SU-DHL-6 (cell line): Measurements from ENCODE around the gene PNISR.

Experiments
- H2AFZ ChIP-seq: fragments of 200-600 bp; sonication (generic); 2 replicates; pipeline ENCODE4 v1.6.1; 2014; ENCODE audit warnings: low read depth, mild to moderate bottlenecking, moderate library complexity, mixed read lengths, antibody characterized with exemption, low read length; ENCODE audit not compliant: severe bottlenecking
- H3F3A ChIP-seq: fragments of 200-600 bp; shearing (Covaris generic); 2 replicates; pipeline ENCODE4 v1.6.0; 2016; ENCODE audit warnings: antibody characterized with exemption, mild to moderate bottlenecking; ENCODE audit not compliant: insufficient read depth
- H3K27ac ChIP-seq: fragments of 200-600 bp; sonication (generic); 2 replicates; pipeline ENCODE4 v1.5.1; 2016; ENCODE audit warnings: low read depth, mild to moderate bottlenecking, low read length, moderate library complexity, mixed read lengths
- H3K27me3 ChIP-seq: fragments of 200-600 bp; sonication (generic), shearing (Covaris generic); 2 replicates; pipeline ENCODE4 v1.6.0; 2014; ENCODE audit warnings: mild to moderate bottlenecking, low read length
- H3K36me3 ChIP-seq: fragments of 200-600 bp; sonication (generic); 2 replicates; pipeline ENCODE4 v1.6.1; 2014; ENCODE audit warnings: mild to moderate bottlenecking, low read length, mixed read lengths
- H3K4me2 ChIP-seq: fragments of 300-600, 200-600 bp; shearing (Covaris generic), sonication (generic); 2 replicates; pipeline ENCODE4 v1.6.0; 2014; ENCODE audit warnings: low read length, low read depth, mild to moderate bottlenecking; ENCODE audit not compliant: poor library complexity, severe bottlenecking
- H3K4me3 ChIP-seq: fragments of 200-600 bp; sonication (generic); 2 replicates; pipeline ENCODE4 v1.5.1; 2014; ENCODE audit warnings: antibody characterized with exemption, low read length, mild to moderate bottlenecking, mixed read lengths; ENCODE audit not compliant: insufficient read depth, poor library complexity, severe bottlenecking
- H3K79me2 ChIP-seq: fragments of 200-600 bp; sonication (generic); 2 replicates; pipeline ENCODE4 v1.6.1; 2014; ENCODE audit warnings: mild to moderate bottlenecking, low read length, moderate library complexity; ENCODE audit not compliant: insufficient read depth
- H3K9ac ChIP-seq: fragments of 200-600 bp; sonication (generic); 2 replicates; pipeline ENCODE4 v1.7.0; 2014; ENCODE audit warnings: mild to moderate bottlenecking, low read length
- H3K9me2 ChIP-seq: fragments of 200-600 bp; sonication (generic); replicated peaks from 2 replicates; pipeline ENCODE4 v1.6.1; 2014; ENCODE audit warnings: low read length; ENCODE audit not compliant: insufficient read depth
- H3K9me3 ChIP-seq: fragments of 200-600 bp; sonication (generic); 2 replicates; pipeline ENCODE4 v1.6.1; 2014; ENCODE audit warnings: low read length, mixed read lengths; ENCODE audit not compliant: insufficient read depth
- H4K20me1 ChIP-seq: fragments of 200-600 bp; sonication (generic); 2 replicates; pipeline ENCODE4 v1.6.1; 2014; ENCODE audit warnings: low read depth, mild to moderate bottlenecking, antibody characterized with exemption, low read length, moderate library complexity, mixed read lengths
- CTCF ChIP-seq: fragments of 200-600 bp; sonication (generic); IDR thresholded peaks from one replicate; pipeline ENCODE4 v1.5.1; 2017; ENCODE audit warnings: antibody characterized with exemption, mild to moderate bottlenecking, low read length, moderate library complexity; ENCODE audit not compliant: insufficient read depth, poor library complexity, severe bottlenecking
- EZH2phosphoT487 ChIP-seq: fragments of 200-600 bp; sonication (generic), shearing (Covaris generic); conservative IDR thresholded peaks from 2 replicates; pipeline ENCODE4 v1.6.1; 2018; ENCODE audit warnings: mild to moderate bottlenecking, antibody characterized with exemption, low read length, moderate library complexity, mixed read lengths

The PNISR gene

GRCh38 chr6:99427988-99428387 is 2.9 kb upstream of the PNISR start:
- Histone ChIP-seq H2AFZ (no peak overlapping the region), H3K4me2 (no peak overlapping the region), H3K9me3 (no peaks in the 10 kb centered on the region), H3K27ac (no peak overlapping the region), H3K9ac (no peak overlapping the region), H3K4me3 (no peak overlapping the region), H3K9me2 (no peaks in the 10 kb centered on the region), H3K79me2 (peaks cover 37% of the 10 kb centered on the region), H3F3A (0 out of 2 replicates have a peak, but pooled peaks cover 4% of the 10 kb centered on the region), H4K20me1 (peaks cover 16% of the 10 kb centered on the region), H3K27me3 (no peaks in the 10 kb centered on the region), H3K36me3 (peaks cover 5% of the 10 kb centered on the region; the same call in 1 of the 2 replicates)
- TF ChIP-seq EZH2phosphoT487 (no peak), CTCF (no peak)

GRCh38 chr6:99426451-99426757 is 1.3 kb upstream of the PNISR start:
- Histone ChIP-seq H4K20me1 (peaks cover 30% of the 10 kb centered on the region), H3K9me3 (no peaks in the 10 kb centered on the region), H3K79me2 (peaks cover 53% of the 10 kb centered on the region), H3K27ac (peak overlapping the region; percentile 88), H3F3A (no peaks in the 10 kb centered on the region), H3K9me2 (no peaks in the 10 kb centered on the region), H3K27me3 (no peaks in the 10 kb centered on the region), H3K9ac (peak overlapping the region; percentile 86), H2AFZ (peak overlapping the region; percentile 77), H3K36me3 (peaks cover 11% of the 10 kb centered on the region; the same call in 1 of the 2 replicates), H3K4me3 (peak overlapping the region; percentile 91), H3K4me2 (peak overlapping the region; percentile 76)
- TF ChIP-seq CTCF, result no peak
- no peak for TF ChIP-seq EZH2phosphoT487

GRCh38 chr6:99425647-99426450 is 741 bp upstream of the PNISR start:
- no peak for TF ChIP-seq EZH2phosphoT487
- peak; percentile 32 for TF ChIP-seq CTCF
- peaks cover 59% of the 10 kb centered on the region for H3K79me2 ChIP-seq
- peak overlapping the region; percentile 91 for H3K4me3 ChIP-seq
- peak overlapping the region; percentile 88 for H3K27ac ChIP-seq
- H2AFZ ChIP-seq, result peak overlapping the region; percentile 77
- peaks cover 11% of the 10 kb centered on the region; the same call in 1 of the 2 replicates for H3K36me3 ChIP-seq
- H3K4me2 ChIP-seq, result peak overlapping the region; percentile 76
- H3K9ac ChIP-seq, result peak overlapping the region; percentile 86
- peaks cover 35% of the 10 kb centered on the region for H4K20me1 ChIP-seq
- no peaks in the 10 kb centered on the region for H3F3A ChIP-seq
- H3K27me3 ChIP-seq, result no peaks in the 10 kb centered on the region
- no peaks in the 10 kb centered on the region for H3K9me2 ChIP-seq
- no peaks in the 10 kb centered on the region for H3K9me3 ChIP-seq
